MM.1S (cell line): ENCODE results near the gene PACRG.

Experiments used
- DNase-seq: peaks from one replicate; pipeline ENCODE4 v3.0.0-alpha.2; 2015
- H2AFZ ChIP-seq: fragments of 300-600 bp; sonication (generic); 2 replicates; pipeline ENCODE4 v1.6.0; 2016; ENCODE audit warnings: antibody characterized with exemption, low read length
- H3F3A ChIP-seq: fragments of 300-600 bp; sonication (generic); 2 replicates; pipeline ENCODE4 v1.6.1; 2016; ENCODE audit warnings: mild to moderate bottlenecking, antibody characterized with exemption, low read length, moderate library complexity, mixed read lengths; ENCODE audit not compliant: insufficient read depth
- H3K27ac ChIP-seq: fragments of 300-600 bp; sonication (generic); 2 replicates; pipeline ENCODE4 v1.5.1; 2016; ENCODE audit warnings: mild to moderate bottlenecking, low read length
- H3K27me3 ChIP-seq: fragments of 300-600 bp; sonication (generic); replicated peaks from 2 replicates; pipeline ENCODE4 v1.6.0; 2016; ENCODE audit warnings: low read length; ENCODE audit not compliant: insufficient read depth
- H3K36me3 ChIP-seq: fragments of 300-600 bp; sonication (generic); replicated peaks from 2 replicates; pipeline ENCODE4 v1.6.1; 2016; ENCODE audit warnings: mild to moderate bottlenecking, low read length, mixed read lengths; ENCODE audit not compliant: insufficient read depth
- H3K4me1 ChIP-seq: fragments of 300-600 bp; sonication (generic); 2 replicates; pipeline ENCODE4 v1.6.1; 2016; ENCODE audit warnings: low read length, mixed read lengths
- H3K4me2 ChIP-seq: fragments of 300-600 bp; sonication (generic); 2 replicates; pipeline ENCODE4 v1.6.0; 2016; ENCODE audit warnings: low read depth, low read length
- H3K4me3 ChIP-seq: fragments of 300-600 bp; sonication (generic); 2 replicates; pipeline ENCODE4 v1.5.1; 2016; ENCODE audit warnings: low read length, mixed read lengths
- H3K79me2 ChIP-seq: fragments of 300-600 bp; sonication (generic); 2 replicates; pipeline ENCODE4 v1.6.1; 2016; ENCODE audit warnings: mixed run types, low read length, mixed read lengths
- H3K9ac ChIP-seq: fragments of 300-600 bp; sonication (generic); 2 replicates; pipeline ENCODE4 v1.6.1; 2016; ENCODE audit warnings: low read length, mixed read lengths
- H3K9me2 ChIP-seq: fragments of 300-600 bp; sonication (generic); replicated peaks from 2 replicates; pipeline ENCODE4 v1.6.1; 2016; ENCODE audit warnings: mild to moderate bottlenecking, low read length, mixed read lengths; ENCODE audit not compliant: insufficient read depth
- H3K9me3 ChIP-seq: fragments of 300-600 bp; sonication (generic); replicated peaks from 2 replicates; pipeline ENCODE4 v1.6.1; 2016; ENCODE audit warnings: mild to moderate bottlenecking, low read length, mixed read lengths; ENCODE audit not compliant: insufficient read depth
- H4K20me1 ChIP-seq: fragments of 300-600 bp; sonication (generic); 2 replicates; pipeline ENCODE4 v1.6.1; 2016; ENCODE audit warnings: mild to moderate bottlenecking, low read length, moderate library complexity, mixed read lengths; ENCODE audit not compliant: insufficient read depth
- EZH2 ChIP-seq: fragments of 300-600 bp; sonication (generic); optimal IDR thresholded peaks from 2 replicates; pipeline ENCODE3; 2017; ENCODE audit warnings: low read depth, mild to moderate bottlenecking, antibody characterized with exemption, low read length, mixed read lengths
- EZH2phosphoT487 ChIP-seq: fragments of 300-600 bp; sonication (generic); IDR thresholded peaks from 2 replicates; pipeline ENCODE4 v1.6.1; 2018; ENCODE audit warnings: antibody characterized with exemption, low read length
- TF ChIP-seq, protein P1 (sequence below): fragments of 300-600 bp; sonication (generic); IDR thresholded peaks from 2 replicates; pipeline ENCODE4 v1.5.1; 2016; ENCODE audit warnings: antibody characterized with exemption, low read length, mixed read lengths

Gene PACRG

GRCh38 chr6:163290545-163291274 lies 562.9 kb downstream of the PACRG start:
- Histone ChIP-seq H3K9ac (no peak overlapping the region), H3K4me2 (no peak overlapping the region), H3K9me2 (no peaks in the 10 kb centered on the region), H3K4me3 (no peak overlapping the region), H3K9me3 (no peaks in the 10 kb centered on the region), H3K36me3 (no peaks in the 10 kb centered on the region), H3K4me1 (no peaks in the 10 kb centered on the region), H3F3A (no peaks in the 10 kb centered on the region), H3K79me2 (no peaks in the 10 kb centered on the region), H2AFZ (no peak overlapping the region), H3K27me3 (no peaks in the 10 kb centered on the region), H4K20me1 (no peaks in the 10 kb centered on the region), H3K27ac (no peak overlapping the region)
- TF ChIP-seq EZH2phosphoT487 (no peak), EZH2 (no peak)
- TF ChIP-seq, protein P1, sequence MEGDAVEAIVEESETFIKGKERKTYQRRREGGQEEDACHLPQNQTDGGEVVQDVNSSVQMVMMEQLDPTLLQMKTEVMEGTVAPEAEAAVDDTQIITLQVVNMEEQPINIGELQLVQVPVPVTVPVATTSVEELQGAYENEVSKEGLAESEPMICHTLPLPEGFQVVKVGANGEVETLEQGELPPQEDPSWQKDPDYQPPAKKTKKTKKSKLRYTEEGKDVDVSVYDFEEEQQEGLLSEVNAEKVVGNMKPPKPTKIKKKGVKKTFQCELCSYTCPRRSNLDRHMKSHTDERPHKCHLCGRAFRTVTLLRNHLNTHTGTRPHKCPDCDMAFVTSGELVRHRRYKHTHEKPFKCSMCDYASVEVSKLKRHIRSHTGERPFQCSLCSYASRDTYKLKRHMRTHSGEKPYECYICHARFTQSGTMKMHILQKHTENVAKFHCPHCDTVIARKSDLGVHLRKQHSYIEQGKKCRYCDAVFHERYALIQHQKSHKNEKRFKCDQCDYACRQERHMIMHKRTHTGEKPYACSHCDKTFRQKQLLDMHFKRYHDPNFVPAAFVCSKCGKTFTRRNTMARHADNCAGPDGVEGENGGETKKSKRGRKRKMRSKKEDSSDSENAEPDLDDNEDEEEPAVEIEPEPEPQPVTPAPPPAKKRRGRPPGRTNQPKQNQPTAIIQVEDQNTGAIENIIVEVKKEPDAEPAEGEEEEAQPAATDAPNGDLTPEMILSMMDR = no peak
- no peak for DNase-seq

- H3K4me1 ChIP-seq = no peaks in the 10 kb centered on the region
- no peak for DNase-seq
- no peaks in the 10 kb centered on the region for H3K36me3 ChIP-seq
- no peaks in the 10 kb centered on the region for H3F3A ChIP-seq
- H3K9ac ChIP-seq = no peak overlapping the region
- H3K4me3 ChIP-seq = no peak overlapping the region
- no peaks in the 10 kb centered on the region for H3K9me2 ChIP-seq
- no peaks in the 10 kb centered on the region for H4K20me1 ChIP-seq
- no peak overlapping the region for H2AFZ ChIP-seq
- H3K4me2 ChIP-seq = no peak overlapping the region
- H3K9me3 ChIP-seq = no peaks in the 10 kb centered on the region
- no peaks in the 10 kb centered on the region for H3K79me2 ChIP-seq
- H3K27ac ChIP-seq = no peak overlapping the region
- H3K27me3 ChIP-seq = no peaks in the 10 kb centered on the region
- no peak for TF ChIP-seq EZH2
- no peak for TF ChIP-seq EZH2phosphoT487
- TF ChIP-seq, protein P1 = no peak
These were observed 563.8 kb downstream of the PACRG start for GRCh38 chr6:163291622-163292021.

DNA sequence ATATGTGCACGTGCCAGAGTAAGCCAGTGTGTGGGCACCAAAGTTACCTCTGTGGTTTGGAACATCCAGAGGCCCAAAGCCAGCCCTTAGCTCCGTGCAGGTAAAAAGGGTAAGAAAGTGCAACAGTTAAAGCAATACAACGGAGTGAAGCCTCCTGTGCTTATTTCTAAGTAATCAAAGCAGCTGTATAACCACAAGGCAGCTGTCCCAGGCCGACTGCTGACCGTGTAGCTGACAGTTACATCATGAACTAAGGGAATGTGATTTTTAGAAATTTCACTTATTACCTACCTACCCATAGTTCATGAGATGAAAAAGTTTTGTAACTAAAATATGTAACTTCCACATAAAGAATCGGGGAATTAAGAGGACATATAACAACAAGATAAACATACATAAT lies 565.5 kb downstream of the PACRG start:
- no peak overlapping the region for H3K4me3 ChIP-seq
- H3F3A ChIP-seq = no peaks in the 10 kb centered on the region
- H3K4me1 ChIP-seq = no peaks in the 10 kb centered on the region
- H3K4me2 ChIP-seq = no peak overlapping the region
- TF ChIP-seq EZH2phosphoT487 (no peak), EZH2 (no peak)
- TF ChIP-seq, protein P1 = no peak
- no peak overlapping the region for H3K9ac ChIP-seq
- H2AFZ ChIP-seq = no peak overlapping the region
- H4K20me1 ChIP-seq = no peaks in the 10 kb centered on the region
- H3K36me3 ChIP-seq = no peaks in the 10 kb centered on the region
- no peaks in the 10 kb centered on the region for H3K79me2 ChIP-seq
- DNase-seq = no peak
- H3K27ac ChIP-seq = no peak overlapping the region
- no peaks in the 10 kb centered on the region for H3K9me3 ChIP-seq
- no peaks in the 10 kb centered on the region for H3K27me3 ChIP-seq
- no peaks in the 10 kb centered on the region for H3K9me2 ChIP-seq
